HuH-7 (cell line): ENCODE data around the gene HSP90B1.

Experiments used
- DNase-seq: peaks from one replicate; pipeline ENCODE4 v3.0.0; 2011; ENCODE audit warnings: low spot score

Gene HSP90B1

DNA sequence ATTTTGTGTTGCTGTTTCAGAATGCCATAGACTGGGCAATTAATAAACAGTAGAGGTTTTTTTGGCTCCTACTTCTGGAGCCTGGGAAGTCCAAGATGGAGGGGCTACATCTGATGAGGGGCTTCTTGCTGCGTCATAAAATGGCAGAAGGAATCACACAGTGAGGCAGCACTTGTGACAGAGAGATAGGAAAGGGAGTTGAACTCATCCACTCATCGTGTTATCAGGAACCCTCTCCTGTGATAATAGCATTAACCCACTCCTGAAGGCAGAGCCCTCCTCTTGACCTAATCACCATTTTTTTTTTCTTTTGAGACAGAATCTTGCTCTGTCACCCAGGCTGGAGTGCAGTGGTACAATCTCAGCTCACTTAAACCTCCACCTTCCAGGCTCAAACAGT is 45.2 kb downstream of the HSP90B1 start:
- DNase-seq: no peak

DNA sequence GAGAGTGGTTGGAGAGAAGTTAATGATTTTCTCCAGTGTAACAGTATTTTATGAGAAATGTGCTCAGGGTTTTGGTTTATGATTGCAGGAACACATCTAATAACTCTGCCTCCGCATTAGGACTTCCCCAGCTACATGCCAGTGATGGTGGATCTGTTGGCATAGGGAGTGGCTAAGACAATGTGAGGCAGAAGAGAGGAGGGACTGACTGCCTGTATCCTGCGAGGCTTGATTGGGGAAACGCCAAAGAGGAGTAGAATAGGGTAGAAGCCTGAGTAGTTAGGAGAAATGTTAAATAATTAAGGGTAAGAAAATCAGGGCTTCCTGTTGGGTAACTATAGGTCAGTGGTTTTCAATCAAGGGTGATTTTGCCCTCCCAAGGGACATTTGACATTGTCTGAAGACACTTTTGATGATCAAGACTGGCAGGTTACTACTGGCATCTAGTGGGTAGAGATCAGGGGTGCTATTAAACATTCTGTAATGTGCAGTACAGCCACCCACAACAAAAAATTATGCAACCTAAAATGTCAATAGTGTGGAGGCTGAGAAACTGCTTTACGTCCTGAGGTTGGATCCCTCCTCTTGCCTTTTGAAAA is 48.3 kb downstream of the HSP90B1 start:
- no peak for DNase-seq

GRCh38 chr12:103986829-103987228 is 56.6 kb downstream of the HSP90B1 start:
- DNase-seq: no peak

DNA sequence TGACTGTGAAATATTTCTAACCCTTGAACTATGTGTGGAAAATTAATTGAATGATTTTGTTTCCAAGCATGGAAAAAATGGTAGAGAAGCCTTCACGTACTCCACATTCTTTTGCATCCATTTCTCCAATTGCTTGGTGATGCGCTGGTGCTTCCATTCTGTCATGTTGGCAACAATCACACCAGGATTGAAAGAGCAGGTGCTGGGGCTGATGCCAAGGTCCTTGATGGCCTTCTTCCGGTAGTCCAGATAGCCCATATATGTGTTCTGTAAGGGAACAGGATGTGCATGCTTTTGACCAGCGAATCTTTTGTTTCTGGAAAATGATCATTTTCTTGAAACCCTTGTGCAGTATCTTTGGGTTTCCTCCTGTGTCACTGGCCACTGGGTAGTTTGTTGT is 64.0 kb downstream of the HSP90B1 start:
- DNase-seq: no peak

DNA sequence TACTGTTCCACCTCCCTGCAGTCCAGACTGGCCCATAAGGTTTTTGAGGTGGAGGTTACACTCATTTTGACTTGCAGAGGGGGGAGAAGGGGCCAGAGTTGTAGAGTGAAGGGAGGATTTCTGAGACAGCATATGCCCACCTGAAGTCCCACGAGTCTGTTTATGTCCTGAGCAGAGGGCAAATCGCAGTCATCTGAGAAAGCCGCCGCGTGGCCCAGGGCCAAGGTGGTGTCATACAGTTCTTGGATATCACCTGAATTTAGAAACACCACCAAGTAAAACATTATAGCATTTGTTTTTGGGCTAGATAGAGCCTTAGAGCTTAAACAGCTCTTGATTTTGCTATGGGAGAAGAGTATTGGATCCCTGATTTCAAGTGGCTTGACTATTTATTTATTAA is 66.4 kb downstream of the HSP90B1 start:
- no peak for DNase-seq

- no peak for DNase-seq
These were observed 67.2 kb downstream of the HSP90B1 start for GRCh38 chr12:103997286-103997900.
